ENCODE data around the gene PIGC. TPM values are rescaled to one million over a fixed set of nuclear protein-coding genes. Genes with fewer than 3 reads are reported as not detected.

PIGC gene
- 28.6 and 30.3 TPM in 2 replicates for total RNA-seq
- long read RNA-seq, transcript PIGC-202 (1 exons, 2,630 nt) = minor isoform, 7 of 165 reads
- long read RNA-seq, transcript PIGC-201 (2 exons, 1,447 nt) = major isoform, 141 of 165 reads
- long read RNA-seq, partial matches to known transcripts = 2 of 165 reads
- long read RNA-seq, other reads (novel, unspliced or antisense) = 15 of 165 reads

GRCh38 chr1:172443666-172444453, at the start of gene PIGC:
PIGC (minus strand) TSS chr1:172444069; CDS start chr1:172442622, 1,447 bp downstream.
- peaks cover 16% of the 10 kb centered on the region for H3K36me3 Mint-ChIP-seq (ENCODE audit: insufficient read depth)
- no peaks in the 10 kb centered on the region for H3K27me3 Mint-ChIP-seq
- H3K4me3 Mint-ChIP-seq (ENCODE audit: low read depth) = peak within 1 kb of the TSS; percentile 84
- no peaks in the 10 kb centered on the region for H3K9me3 Mint-ChIP-seq (ENCODE audit: low read depth)
- peak within 1 kb of the TSS; percentile 90 for H3K27ac Mint-ChIP-seq
- peak; percentile 81 for DNase-seq (ENCODE audit: low spot score, unreplicated experiment)
- peak; percentile 90 for TF ChIP-seq CTCF (IDR thresholded peaks at IDR 0.05; ENCODE audit: unreplicated experiment)
- H3K4me1 Mint-ChIP-seq (ENCODE audit: low read depth) = peaks cover 18% of the 10 kb centered on the region

GRCh38 chr1:172492421-172492820, 48.6 kb upstream of the PIGC start:
- Mint-ChIP-seq H3K4me1 (ENCODE audit: low read depth) (peaks cover 23% of the 10 kb centered on the region), H3K27ac (no peak overlapping the region), H3K27me3 (peaks cover 3% of the 10 kb centered on the region), H3K9me3 (ENCODE audit: low read depth) (no peaks in the 10 kb centered on the region), H3K4me3 (ENCODE audit: low read depth) (no peak overlapping the region), H3K36me3 (ENCODE audit: insufficient read depth) (no peaks in the 10 kb centered on the region)
- TF ChIP-seq CTCF (IDR thresholded peaks at IDR 0.05; ENCODE audit: unreplicated experiment) = no peak
- no peak for DNase-seq (ENCODE audit: low spot score, unreplicated experiment)

- H3K27ac Mint-ChIP-seq = no peak overlapping the region
- H3K9me3 Mint-ChIP-seq (ENCODE audit: low read depth) = no peaks in the 10 kb centered on the region
- peaks cover 5% of the 10 kb centered on the region for H3K4me1 Mint-ChIP-seq (ENCODE audit: low read depth)
- peaks cover 3% of the 10 kb centered on the region for H3K27me3 Mint-ChIP-seq
- no peaks in the 10 kb centered on the region for H3K36me3 Mint-ChIP-seq (ENCODE audit: insufficient read depth)
- H3K4me3 Mint-ChIP-seq (ENCODE audit: low read depth) = no peak overlapping the region
- no peak for TF ChIP-seq CTCF (IDR thresholded peaks at IDR 0.05; ENCODE audit: unreplicated experiment)
- no peak for DNase-seq (ENCODE audit: low spot score, unreplicated experiment)
These were observed 46.0 kb upstream of the PIGC start for GRCh38 chr1:172489847-172490246.

- TF ChIP-seq CTCF (IDR thresholded peaks at IDR 0.05; ENCODE audit: unreplicated experiment) = no peak
- no peaks in the 10 kb centered on the region for H3K9me3 Mint-ChIP-seq (ENCODE audit: low read depth)
- H3K27me3 Mint-ChIP-seq = peaks cover 3% of the 10 kb centered on the region
- no peaks in the 10 kb centered on the region for H3K4me1 Mint-ChIP-seq (ENCODE audit: low read depth)
- no peak overlapping the region for H3K27ac Mint-ChIP-seq
- H3K4me3 Mint-ChIP-seq (ENCODE audit: low read depth) = no peak overlapping the region
- no peaks in the 10 kb centered on the region for H3K36me3 Mint-ChIP-seq (ENCODE audit: insufficient read depth)
- no peak for DNase-seq (ENCODE audit: low spot score, unreplicated experiment)
These were observed 44.5 kb upstream of the PIGC start for GRCh38 chr1:172488393-172488792.

- no peak for DNase-seq (ENCODE audit: low spot score, unreplicated experiment)
- no peaks in the 10 kb centered on the region for H3K9me3 Mint-ChIP-seq (ENCODE audit: low read depth)
- peaks cover 3% of the 10 kb centered on the region for H3K27me3 Mint-ChIP-seq
- H3K36me3 Mint-ChIP-seq (ENCODE audit: insufficient read depth) = no peaks in the 10 kb centered on the region
- TF ChIP-seq CTCF (IDR thresholded peaks at IDR 0.05; ENCODE audit: unreplicated experiment) = no peak
- no peak overlapping the region for H3K4me3 Mint-ChIP-seq (ENCODE audit: low read depth)
- H3K4me1 Mint-ChIP-seq (ENCODE audit: low read depth) = no peaks in the 10 kb centered on the region
- no peak overlapping the region for H3K27ac Mint-ChIP-seq
These were observed 43.7 kb upstream of the PIGC start for GRCh38 chr1:172487550-172487949.
